PFSK-1 (cell line): Measurements from ENCODE around the gene E2F4.

Experiments used
- FOXP2 ChIP-seq: optimal IDR thresholded peaks from 2 replicates; pipeline ENCODE3; 2011; ENCODE audit warnings: borderline replicate concordance, control low read depth, inconsistent platforms; ENCODE audit not compliant: insufficient read depth; ENCODE audit errors: extremely low read length, extremely low read depth
- POLR2AphosphoS5 ChIP-seq: IDR thresholded peaks from 2 replicates; pipeline ENCODE4 v1.6.1; 2012; ENCODE audit warnings: low read depth, mild to moderate bottlenecking, control low read depth, low read length, moderate library complexity
- REST ChIP-seq, 2 experiments: IDR thresholded peaks; 2 replicates each; pipeline versions ENCODE4 v1.6.1 to v1.8.0; 2011 to 2012; ENCODE audit warnings: low read depth in 2 of 2, low read length in 2 of 2, control low read depth in 1 of 2, inconsistent platforms in 1 of 2, mild to moderate bottlenecking in 1 of 2, moderate library complexity in 1 of 2; ENCODE audit not compliant: insufficient read depth in 1 of 2
- SIN3A ChIP-seq: IDR thresholded peaks from 2 replicates; pipeline ENCODE4 v1.6.1; 2012; ENCODE audit warnings: mild to moderate bottlenecking, low read length, moderate library complexity, borderline replicate concordance; ENCODE audit not compliant: insufficient read depth
- TAF1 ChIP-seq: IDR thresholded peaks from 2 replicates; pipeline ENCODE4 v1.6.1; 2012; ENCODE audit warnings: low read length, control low read depth, borderline replicate concordance; ENCODE audit not compliant: insufficient read depth

Gene E2F4

DNA sequence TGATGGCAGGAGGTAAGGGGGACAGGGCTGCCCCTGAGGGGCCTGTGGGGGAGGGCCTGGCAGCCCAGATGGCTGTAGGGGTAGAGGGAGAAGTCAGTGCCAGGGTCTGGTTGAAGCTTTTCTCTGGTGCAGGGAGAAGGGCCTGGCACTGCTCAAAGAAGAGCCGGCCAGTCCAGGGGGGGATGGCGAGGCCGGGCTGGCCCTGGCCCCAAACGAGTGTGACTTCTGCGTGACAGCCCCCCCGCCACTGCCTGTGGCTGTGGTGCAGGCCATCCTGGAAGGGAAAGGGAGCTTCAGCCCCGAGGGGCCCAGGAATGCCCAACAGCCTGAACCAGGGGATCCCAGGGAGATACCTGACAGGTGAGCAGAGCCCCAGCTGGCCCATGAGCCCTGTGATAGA lies 24.4 kb upstream of the E2F4 start:
- TF ChIP-seq FOXP2, result no peak
- TF ChIP-seq REST (IDR thresholded peaks at IDR 0.05; ENCODE audit: insufficient read depth in 1 of 2, low read depth in 2 of 2, low read length in 2 of 2), result no peak
- no peak for TF ChIP-seq POLR2AphosphoS5
- no peak for TF ChIP-seq SIN3A
- no peak for TF ChIP-seq TAF1

- TF ChIP-seq REST (IDR thresholded peaks at IDR 0.05; ENCODE audit: insufficient read depth in 1 of 2, low read depth in 2 of 2, low read length in 2 of 2) (peak in 1 of 2 experiments; percentile 60; a peak in 1 of 4 replicates), SIN3A (no peak)
These were observed 22.9 kb upstream of the E2F4 start for GRCh38 chr16:67169011-67169451.

DNA sequence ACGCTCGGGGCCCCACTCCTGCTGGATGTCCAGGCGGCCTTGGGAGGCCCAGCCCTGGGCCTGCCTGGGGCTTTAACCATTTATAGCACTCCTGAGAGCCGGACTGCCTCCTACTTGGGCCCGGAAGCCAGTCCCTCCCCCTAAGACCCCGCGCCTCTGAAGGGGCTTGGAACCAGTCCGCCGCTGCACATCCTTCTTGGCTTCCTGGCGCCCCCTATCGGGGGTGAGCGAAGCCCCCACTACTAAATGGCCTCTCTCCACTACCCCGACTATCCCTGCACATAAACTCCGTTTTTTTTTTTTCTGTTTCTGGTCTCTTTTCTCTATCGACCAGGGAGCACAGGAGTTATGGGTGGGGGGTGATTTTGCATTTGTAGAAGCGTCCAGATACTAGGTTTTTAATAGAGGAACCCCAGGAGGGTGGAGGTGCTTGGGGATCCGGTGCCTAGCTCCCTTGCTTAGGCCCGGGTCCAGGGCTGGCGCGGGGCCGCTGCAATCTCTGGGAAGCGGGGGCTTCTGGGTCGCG lies 22.2 kb upstream of the E2F4 start:
- TF ChIP-seq FOXP2 (no peak), POLR2AphosphoS5 (no peak), TAF1 (no peak), REST (IDR thresholded peaks at IDR 0.05; ENCODE audit: insufficient read depth in 1 of 2, low read depth in 2 of 2, low read length in 2 of 2) (no peak), SIN3A (no peak)

GRCh38 chr16:67170168-67170948 lies 21.6 kb upstream of the E2F4 start, which contains the start of gene NOL3:
Gene NOL3, plus strand, starts transcription at chr16:67170538.
- TF ChIP-seq TAF1, result no peak
- TF ChIP-seq REST (IDR thresholded peaks at IDR 0.05; ENCODE audit: insufficient read depth in 1 of 2, low read depth in 2 of 2, low read length in 2 of 2), result no peak
- TF ChIP-seq POLR2AphosphoS5, result no peak
- TF ChIP-seq SIN3A, result no peak
- no peak for TF ChIP-seq FOXP2
